ENCODE results near the gene CYSRT1. TPM values are rescaled to one million over a fixed set of nuclear protein-coding genes. Genes with fewer than 3 reads are reported as not detected.
A peak's percentile ranks its signal among the peaks of the same experiment; 100 is the strongest.

The CYSRT1 gene
- polyA plus RNA-seq, 3 donors = 3.1 to 6.6 (median 5.6) TPM

DNA sequence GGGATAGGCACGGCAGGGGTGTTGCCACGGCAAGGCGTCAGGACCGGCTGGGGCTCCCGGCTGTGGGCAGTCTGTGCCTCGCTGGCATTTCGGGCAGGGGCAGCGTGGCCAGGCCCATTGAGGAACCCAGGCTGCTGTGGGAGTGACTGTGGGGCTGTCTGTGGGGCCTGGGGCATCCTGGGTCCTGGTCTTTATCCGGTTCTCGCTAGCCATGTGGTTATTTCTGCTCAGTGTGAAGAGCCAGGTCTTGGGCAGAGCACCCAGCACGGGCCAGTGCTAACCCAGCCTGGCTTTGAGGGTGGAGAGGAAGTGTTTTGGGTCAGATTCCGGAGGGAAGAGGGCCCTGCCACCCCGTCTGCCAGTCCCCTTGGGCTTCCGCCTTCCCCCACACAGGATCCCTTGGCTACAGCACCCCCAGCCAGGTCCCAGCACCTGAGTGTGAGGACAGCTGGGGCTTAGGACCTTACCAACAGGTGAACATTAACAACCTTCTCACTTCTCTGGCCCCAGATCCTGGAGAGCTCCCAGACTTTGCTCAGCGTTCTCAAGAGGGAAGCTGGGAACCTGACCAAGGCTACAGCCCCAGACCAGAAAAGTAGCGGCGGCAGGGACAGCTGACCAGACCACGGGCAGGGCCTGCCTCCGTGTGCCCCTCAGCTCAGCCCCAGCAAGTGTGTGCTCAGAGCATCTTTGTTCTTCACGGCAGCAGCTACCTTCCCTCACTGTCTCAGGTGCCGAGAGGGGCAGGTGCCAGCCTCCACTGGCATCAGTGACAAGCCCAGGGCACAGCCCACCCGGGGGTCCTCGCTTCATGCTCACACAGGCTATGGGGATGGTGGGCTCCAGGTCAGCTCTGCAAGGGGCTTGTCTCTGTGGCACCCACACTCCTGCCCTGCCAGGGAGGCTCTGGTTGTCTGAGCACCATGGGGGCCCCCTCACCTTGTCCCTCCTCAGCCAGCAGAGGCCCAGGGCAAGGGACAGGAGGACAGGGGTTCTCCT lies 35.4 kb upstream of the CYSRT1 start:
- no peak for DNase-seq (ENCODE audit: low read depth in 3 of 3, low spot score in 2 of 3)

DNA sequence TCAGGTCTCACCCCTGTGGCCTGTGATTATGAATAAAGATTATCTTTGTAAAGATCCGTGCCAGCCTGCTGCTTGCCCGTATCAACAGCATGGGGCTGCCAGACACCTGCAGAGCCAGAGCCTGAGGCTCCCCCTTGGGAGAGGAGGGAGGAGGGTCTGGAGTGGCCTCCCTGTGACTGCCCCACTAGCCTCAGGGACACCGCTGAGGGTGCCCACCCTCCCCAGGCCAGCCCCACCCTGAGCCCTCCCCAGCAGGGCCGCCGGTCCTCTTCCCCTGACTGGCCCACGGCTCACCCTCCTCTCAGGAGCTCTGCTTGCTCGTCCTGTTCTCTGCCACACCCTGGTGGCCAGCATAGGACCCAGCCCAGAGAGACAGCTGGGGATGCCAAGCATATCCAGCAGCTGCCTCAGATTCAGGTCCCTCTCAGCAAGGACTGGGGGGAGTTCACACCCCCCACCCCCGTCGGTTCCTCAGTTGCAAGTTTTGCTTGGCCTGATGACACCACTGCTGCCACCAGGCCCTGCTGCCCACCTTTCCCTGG lies 34.6 kb upstream of the CYSRT1 start:
- no peak for DNase-seq (ENCODE audit: low read depth in 3 of 3, low spot score in 2 of 3)

DNA sequence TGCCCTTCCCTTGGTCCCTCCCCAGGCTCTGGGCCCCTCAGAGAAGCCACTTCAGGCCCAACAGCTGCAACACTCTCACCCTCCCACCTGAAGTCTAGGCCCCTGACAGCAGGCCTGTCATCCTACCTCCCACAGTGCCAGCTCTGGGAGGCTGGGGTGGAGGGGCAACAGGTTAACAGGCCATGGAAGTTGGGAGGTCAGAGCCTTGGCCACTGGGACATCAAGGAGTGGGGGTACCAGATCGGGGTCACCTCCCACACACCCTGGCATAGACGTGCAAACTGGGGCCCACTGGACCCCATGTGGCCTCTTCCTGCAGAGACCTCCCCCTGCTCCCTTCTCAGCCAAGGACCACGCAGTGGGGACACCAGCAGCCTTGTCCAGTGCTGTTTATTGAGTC lies 33.7 kb upstream of the CYSRT1 start:
- DNase-seq (ENCODE audit: low read depth in 3 of 3, low spot score in 2 of 3) = no peak

DNA sequence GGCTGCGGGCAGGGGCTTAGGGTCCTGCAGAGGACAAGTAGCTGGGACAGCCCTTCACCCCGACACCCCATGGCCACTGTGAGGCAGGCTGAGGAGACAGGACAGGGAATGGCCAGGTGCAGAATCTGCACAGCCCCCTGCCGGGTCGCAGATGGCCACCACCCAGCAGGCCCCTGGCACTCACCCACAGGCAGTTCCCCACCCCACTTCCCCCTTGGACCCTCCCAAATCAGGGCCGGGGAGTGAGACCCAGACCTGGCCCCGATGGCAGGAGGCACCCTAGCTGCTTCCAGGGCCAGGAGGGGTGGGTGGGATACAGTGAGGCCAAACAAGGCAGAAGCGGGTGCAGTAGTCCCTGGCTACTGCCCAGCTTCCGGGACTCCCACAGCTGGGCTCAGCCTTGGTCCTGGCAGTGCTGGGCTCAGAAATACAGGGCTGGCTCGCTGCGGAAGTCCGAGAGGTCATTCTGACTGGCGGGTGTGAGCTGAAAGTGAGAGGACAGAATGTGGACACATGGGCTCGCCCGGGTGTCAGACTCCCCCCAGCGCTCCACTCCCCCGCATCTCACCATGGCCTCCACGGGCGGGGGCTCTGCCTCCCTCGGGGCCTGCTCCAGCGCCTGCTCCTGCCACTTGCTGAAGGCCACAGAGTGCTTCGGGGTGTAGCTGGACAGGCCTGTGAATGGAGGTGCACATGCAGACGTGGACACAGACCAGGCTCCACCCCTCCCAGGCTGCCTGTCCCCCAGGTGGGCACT lies 33.1 kb upstream of the CYSRT1 start:
- DNase-seq (ENCODE audit: low read depth in 3 of 3, low spot score in 2 of 3) = no peak

DNA sequence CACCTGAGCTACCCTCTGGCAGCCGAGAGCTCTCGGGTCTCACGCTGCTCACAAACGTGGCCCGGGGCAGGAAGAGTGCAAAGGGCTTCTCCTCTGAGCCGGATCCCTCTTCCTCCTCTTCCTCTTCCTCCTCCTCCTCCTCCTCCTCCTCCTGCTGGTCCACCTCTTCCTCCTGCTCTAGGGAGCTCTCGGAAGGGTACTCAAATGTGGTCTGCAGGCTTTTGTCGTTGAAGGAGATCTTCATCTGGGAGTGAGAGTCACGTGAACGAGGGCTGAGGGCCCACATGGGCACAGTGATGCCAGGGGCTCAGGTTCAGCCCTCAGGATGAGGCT lies 32.6 kb upstream of the CYSRT1 start:
- DNase-seq (ENCODE audit: low read depth in 3 of 3, low spot score in 2 of 3) = no peak

DNA sequence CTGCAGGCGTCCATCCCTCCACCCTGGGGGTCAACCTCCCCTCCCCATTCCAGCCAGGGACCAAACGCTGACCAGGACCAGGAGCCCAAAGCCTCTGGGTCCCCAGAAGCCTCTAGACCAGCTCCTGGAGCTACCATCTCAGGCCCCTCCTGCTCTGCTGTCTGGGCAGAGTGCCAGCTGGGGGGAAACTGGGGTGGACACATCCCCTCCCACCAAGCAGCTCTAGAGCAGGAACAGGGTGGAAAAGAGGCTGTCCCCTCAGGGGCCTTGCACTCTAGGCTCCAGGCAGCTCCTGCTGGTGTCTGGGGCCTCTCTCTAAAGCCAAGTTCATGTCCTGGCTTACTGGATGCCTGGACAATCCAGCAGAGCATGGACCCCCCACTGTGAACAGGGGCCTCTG lies 32.1 kb upstream of the CYSRT1 start:
- no peak for DNase-seq (ENCODE audit: low read depth in 3 of 3, low spot score in 2 of 3)

DNA sequence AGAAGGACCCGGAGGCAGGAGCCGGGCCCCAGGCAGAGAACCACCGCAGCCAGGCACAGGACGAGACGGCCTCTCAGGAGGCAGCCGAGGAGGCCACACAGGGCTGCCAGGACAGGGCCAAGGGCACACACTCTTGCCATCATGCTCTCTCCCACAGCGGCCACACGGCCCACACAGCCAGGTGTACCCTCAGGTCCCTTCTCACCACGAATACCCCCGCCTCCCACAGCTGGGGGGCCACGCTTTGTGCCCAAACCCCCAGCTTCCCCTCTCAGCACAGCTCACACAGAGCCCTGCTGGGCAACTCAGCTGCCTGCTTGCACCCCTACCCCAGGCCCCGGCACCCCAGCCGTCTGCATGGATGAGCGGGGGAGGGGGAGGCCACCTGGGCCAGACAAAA lies 31.2 kb upstream of the CYSRT1 start:
- DNase-seq (ENCODE audit: low read depth in 3 of 3, low spot score in 2 of 3) = no peak

DNA sequence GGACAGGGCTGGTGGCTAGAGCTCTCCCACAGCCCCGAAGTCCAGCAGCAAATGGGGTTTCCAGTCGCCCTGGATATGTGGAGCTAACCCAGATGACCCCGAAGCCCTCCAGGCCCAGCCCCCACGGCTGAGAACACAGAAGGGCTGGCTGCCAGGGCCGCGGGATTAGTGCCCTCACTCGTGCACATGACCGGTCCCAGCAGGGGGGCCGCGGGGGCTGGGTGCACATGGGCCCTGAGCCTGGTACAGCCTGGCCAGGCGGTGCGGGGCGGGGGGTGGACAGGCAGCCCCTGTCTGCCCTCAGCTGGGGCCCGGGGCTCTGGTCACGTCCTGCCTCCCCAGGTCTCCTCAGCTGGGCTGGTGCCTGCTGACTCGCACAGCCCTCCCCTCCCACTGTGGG lies 30.6 kb upstream of the CYSRT1 start:
- DNase-seq (ENCODE audit: low read depth in 3 of 3, low spot score in 2 of 3) = no peak

DNA sequence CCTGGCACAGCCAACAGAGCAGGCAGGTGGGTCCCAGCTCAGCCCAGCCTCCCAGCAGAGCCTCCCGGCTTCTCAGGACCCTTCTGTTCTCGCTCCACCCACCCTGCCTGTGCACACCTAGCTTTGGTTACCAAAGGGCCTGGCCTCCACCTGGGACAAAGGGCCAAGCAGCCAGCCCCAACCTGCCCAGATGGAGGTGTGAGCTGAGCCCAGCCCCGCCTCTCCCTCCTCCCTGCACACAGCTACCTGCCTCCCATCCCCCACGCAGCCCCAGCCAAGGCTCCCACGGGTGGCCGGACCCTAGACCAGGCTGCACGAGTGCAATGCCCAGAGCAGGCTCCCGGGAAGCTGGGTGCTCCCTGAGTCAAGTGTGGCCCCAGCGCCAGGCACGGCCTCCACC lies 30.1 kb upstream of the CYSRT1 start:
- DNase-seq (ENCODE audit: low read depth in 3 of 3, low spot score in 2 of 3) = no peak

DNA sequence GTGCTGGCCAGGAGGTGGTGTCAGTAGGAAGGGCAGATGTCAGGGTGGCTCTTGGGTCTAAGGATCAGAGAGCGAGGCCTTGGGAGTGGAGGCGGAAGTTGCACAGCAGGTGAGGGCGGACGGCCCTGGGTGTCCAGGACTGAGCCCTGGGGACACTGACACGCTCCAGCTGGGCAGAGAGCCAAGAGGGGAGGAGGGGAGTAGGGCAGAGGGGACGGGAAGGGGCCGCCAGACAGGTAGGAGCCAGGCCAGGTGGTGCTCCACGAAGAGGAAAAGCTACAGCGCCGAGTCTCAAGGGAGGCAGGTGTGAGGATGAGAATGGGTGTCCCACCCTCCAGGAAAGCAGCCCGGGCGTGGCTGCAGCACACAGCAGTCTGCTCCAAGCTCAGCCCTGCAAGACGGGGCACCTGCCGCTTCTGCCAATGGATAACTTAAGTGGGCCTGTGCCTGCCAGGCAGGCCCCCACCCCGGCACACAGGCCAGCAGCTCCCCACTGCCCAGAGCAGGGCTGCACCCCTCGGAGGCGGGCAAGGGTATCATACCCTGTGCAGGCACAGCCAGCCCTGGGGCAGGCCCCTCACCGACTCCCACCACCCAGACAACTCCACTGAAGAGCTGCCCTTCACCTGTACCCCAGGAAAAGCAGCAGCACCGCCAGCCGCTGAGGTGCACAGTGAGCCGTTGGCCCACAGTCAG lies 29.3 kb upstream of the CYSRT1 start:
- DNase-seq (ENCODE audit: low read depth in 3 of 3, low spot score in 2 of 3) = no peak

DNA sequence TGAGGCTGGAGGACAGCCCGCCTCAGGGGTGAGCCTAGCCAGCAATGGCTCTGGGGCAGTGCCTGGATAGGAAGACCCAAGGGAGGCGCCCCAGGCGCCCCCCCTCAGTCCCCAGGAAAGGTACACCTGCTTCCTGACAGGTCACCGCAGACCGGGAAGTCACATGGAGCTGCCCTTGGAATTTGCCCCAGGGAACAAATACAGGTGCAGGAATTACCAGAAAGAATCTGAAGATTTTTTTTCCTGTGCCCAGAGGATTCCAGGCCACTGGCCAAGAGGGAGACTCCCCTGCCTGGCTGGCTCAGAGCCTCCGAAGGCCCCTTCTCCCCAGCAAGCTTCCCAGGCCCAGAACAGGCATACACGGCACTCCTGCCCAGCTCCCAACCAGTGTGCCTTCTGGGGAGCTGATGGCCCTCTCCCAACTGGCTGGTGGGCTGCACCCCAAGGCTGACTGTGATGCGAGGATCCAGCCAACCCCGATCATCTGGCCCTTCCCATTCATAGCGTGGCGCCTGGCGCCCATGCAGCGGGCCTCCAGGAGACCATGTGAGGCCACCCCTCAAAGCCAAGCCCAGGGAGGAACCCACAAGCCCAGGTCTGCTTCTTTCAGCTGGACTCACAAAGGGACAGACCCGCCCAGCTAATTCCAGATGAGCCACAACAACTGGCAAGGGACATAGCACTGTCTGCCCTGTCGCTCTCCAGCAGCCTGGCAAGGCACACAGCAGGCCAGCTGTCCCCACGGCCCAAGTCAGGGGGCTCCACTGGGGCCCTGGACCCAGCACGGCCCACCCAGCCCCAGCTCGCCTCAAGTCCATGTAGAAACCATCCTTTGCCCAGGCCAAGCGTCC lies 26.7 kb upstream of the CYSRT1 start:
- DNase-seq (ENCODE audit: low read depth in 3 of 3, low spot score in 2 of 3) = no peak

DNA sequence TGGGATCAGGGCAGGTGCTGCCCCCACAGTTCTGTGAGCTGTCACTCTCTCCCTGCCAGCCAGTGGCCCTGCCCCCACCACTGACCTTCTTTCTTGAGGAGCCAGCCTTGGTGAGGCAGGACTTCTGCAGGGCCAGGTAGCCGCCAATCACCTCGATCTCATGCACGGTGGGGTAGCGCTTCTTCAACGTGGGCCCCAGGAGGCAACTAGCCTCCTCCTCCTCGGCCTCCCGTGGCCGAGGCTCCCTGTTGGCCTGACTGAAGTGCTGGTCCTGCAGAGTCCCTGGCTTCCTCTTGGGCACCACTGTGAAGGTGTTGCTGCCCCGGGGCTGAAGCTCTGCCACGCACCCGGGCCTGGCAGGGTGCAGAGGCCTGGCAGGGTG lies 26.1 kb upstream of the CYSRT1 start:
- DNase-seq (ENCODE audit: low read depth in 3 of 3, low spot score in 2 of 3) = no peak

DNA sequence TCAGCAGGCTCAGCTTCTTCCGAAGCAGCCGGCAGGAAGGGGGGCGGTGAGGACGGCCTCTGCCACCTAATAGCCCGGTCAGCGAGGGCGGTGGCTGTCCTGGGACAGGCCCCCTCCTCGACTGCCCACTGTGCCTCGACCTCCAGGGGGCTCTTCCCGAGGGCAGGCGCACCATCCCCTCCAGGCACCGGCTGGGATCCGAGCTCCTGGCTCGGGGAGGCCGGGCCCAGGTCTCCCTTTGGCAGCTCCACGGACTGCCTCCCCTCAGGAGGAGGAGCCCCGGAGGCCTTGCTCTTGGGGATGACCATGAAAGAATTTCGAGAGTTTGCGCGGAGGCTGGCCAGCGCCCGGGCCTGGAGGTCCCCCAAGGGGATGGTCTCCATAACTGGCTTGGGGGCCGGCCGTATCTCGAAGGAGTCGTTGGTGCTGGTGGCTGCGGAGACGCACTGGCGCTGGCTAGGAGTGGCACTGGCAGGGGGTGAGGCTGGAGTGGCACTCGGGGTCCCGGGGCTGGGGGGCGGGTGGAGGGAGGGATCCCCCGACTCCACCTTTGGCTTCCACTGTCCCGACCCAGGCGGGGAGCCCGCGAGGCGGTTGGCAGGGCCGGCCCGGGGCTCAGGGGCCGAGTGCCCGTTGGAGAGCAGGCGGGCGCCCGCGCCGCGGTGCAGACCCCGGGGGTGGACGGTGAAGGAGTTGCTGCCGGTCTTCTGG lies 25.4 kb upstream of the CYSRT1 start:
- no peak for DNase-seq (ENCODE audit: low read depth in 3 of 3, low spot score in 2 of 3)

DNA sequence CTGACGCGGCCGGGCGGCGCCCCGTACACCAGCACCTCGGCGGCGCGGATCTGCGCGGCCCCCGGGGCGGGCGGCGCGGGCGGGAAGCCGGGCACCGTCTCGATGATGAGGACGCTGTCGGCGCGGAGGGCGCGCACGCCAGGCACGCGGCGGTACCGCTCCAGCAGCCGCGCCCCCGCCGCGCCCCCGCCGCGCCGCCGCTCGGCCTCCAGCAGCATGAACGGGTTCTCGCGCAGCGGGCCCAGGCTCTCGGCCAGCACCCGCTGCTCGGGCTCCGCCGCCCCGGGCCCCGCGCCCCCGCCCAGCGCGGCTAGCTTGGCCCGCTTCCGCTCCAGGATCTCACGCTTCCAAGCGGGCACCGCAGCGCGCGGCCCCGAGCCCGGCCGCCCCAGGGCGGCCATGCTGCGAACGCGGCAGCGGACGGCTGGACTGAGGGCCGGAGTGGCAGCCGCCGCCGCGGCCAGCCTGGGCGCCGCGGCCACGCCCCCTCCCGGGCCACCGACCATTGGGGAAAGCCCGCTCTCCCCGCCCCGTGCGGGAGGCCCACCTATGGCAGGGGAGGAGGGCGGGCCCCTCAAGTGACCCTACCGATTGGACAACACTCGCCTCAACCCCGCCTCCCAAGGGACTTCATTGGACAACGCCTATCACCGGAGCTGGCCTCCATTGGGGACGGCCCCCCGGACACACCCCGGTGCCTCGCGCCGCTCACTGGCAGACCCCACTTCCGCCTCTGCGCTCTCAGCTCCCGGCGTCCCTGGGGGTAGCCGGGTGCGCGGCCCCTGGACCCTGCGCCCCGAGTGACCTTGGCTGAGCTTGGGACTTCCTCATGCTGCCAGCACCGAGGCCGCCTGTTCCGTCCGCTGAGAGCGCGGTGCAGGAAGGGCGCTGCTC lies 24.4 kb upstream of the CYSRT1 start, which contains the start of gene TPRN:
Gene TPRN, minus strand, starts transcription at position 431 of the 894 bp plus-strand sequence. Its CDS starts 30 bp downstream, at position 401.
- peak; percentile 93 to 97 (median 94) for DNase-seq (ENCODE audit: low read depth in 3 of 3, low spot score in 2 of 3)

DNA sequence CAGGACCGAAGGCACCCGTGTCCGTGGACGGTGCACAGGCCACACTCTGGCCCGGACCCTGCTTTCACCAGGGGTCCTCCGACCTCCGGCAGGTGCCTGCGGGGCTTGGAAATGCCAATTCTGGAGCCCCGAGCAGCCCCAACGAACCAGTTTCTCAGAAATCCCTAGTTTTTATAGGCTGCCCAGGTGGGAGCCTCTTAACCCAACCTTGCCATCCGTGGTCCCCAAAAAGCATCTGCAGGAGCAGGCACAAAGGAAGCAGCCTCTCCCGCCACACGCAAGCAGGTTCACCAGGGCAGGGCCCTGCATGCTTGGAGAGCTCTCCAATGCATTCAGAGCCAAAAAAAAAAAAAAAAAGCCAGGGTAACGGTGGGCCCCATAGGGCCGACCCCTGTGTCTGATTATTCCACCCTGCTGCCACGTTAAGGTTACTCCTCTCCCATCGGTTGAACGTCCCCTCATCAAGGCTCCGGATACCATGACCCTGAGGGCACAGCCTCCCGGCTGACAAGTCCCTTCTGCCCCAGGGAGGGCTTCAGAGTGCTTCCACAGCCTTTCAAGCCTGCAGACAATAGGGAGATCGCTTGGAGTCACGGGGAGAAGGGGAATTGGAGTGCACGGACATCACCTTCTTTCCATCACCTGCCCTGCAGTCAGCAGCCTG lies 23.6 kb upstream of the CYSRT1 start:
- DNase-seq (ENCODE audit: low read depth in 3 of 3, low spot score in 2 of 3) = no peak

DNA sequence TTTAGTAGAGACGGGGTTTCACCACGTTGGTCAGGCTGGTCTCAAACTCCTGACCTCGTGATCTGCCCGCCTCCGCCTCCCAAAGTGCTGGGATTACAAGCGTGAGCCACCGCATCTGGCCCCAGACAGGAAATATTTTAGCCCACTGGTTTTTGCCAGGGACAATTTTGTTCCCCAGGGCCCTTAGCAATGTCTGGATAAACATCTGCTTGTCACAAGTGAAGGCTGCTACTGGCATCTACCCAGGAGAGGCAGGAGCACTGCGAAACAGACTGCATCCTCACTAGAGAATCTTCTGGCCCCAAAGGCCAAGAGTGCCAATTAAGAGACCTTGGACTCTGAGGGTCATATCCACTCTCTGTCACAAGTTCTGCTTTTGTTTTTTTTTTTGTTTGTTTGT lies 22.0 kb upstream of the CYSRT1 start:
- no peak for DNase-seq (ENCODE audit: low read depth in 3 of 3, low spot score in 2 of 3)

DNA sequence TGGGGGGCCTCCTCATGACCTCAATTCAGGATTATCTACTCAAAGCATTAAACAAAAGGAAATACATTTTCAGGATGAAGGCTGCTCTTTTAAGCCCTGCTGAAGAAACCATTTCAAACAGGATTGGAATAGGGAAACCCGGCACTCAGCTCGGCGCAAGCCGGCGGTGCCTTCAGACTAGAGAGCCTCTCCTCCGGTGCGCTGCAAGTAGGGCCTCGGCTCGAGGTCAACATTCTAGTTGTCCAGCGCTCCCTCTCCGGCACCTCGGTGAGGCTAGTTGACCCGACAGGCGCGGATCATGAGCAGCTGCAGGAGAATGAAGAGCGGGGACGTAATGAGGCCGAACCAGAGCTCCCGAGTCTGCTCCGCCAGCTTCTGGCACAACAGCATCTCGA lies 20.2 kb upstream of the CYSRT1 start:
- DNase-seq (ENCODE audit: low read depth in 3 of 3, low spot score in 2 of 3) = no peak
